ENCODE data around the gene ITGB2. TPM values are rescaled to one million over a fixed set of nuclear protein-coding genes. Genes with fewer than 3 reads are reported as not detected.

Gene ITGB2
- total RNA-seq, 1 donor from 2014 or later: 18.6 TPM

GRCh38 chr21:44923480-44924084 lies 2.9 kb upstream of the ITGB2 start:
- H3K4me1 ChIP-seq: peaks cover 6% of the 10 kb centered on the region
- no peaks in the 10 kb centered on the region for H3K9me3 ChIP-seq (replicated peaks)
- DNase-seq: no peak
- no peak overlapping the region for H3K4me3 ChIP-seq
- no peak overlapping the region for H3K27ac ChIP-seq (replicated peaks)
- H3K27me3 ChIP-seq (ENCODE audit: low read depth): peaks cover 66% of the 10 kb centered on the region
- TF ChIP-seq CTCF (IDR thresholded peaks at IDR 0.05; ENCODE audit: borderline replicate concordance): no peak
- H3K36me3 ChIP-seq: no peaks in the 10 kb centered on the region
- intact Hi-C loops (cut with micrococcal nuclease): no loop called here

- Histone ChIP-seq H3K4me1 (peaks cover 6% of the 10 kb centered on the region), H3K36me3 (no peaks in the 10 kb centered on the region), H3K27ac (replicated peaks) (no peak overlapping the region), H3K9me3 (replicated peaks) (no peaks in the 10 kb centered on the region), H3K4me3 (no peak overlapping the region), H3K27me3 (ENCODE audit: low read depth) (peaks cover 62% of the 10 kb centered on the region)
- no peak for TF ChIP-seq CTCF (IDR thresholded peaks at IDR 0.05; ENCODE audit: borderline replicate concordance)
- intact Hi-C loops (cut with micrococcal nuclease): no loop called here
- DNase-seq: no peak
Observed at GRCh38 chr21:44921928-44922327, 1.2 kb upstream of the ITGB2 start.

- peak; percentile 10 for DNase-seq
- H3K27ac ChIP-seq (replicated peaks): peak overlapping the region; percentile 41
Observed at GRCh38 chr21:44919913-44920693, 596 bp downstream of the ITGB2 start.

GRCh38 chr21:44919111-44919912 lies 1.4 kb downstream of the ITGB2 start:
- DNase-seq: peak; percentile 22
- no peak for TF ChIP-seq CTCF (IDR thresholded peaks at IDR 0.05; ENCODE audit: borderline replicate concordance)
- Histone ChIP-seq H3K27ac (replicated peaks) (no peak overlapping the region), H3K4me1 (no peaks in the 10 kb centered on the region), H3K27me3 (ENCODE audit: low read depth) (peaks cover 49% of the 10 kb centered on the region), H3K4me3 (peak overlapping the region; percentile 48), H3K36me3 (no peaks in the 10 kb centered on the region), H3K9me3 (replicated peaks) (no peaks in the 10 kb centered on the region)
- intact Hi-C loops (cut with micrococcal nuclease): no loop called here

More at GRCh38 chr21:44919913-44920693, 596 bp downstream of the ITGB2 start:
- H3K36me3 ChIP-seq: no peaks in the 10 kb centered on the region
- H3K27me3 ChIP-seq (ENCODE audit: low read depth): peaks cover 49% of the 10 kb centered on the region
- peak overlapping the region; percentile 48 for H3K4me3 ChIP-seq
- no peaks in the 10 kb centered on the region for H3K9me3 ChIP-seq (replicated peaks)
- intact Hi-C loops (cut with micrococcal nuclease): no loop called here
- H3K4me1 ChIP-seq: peaks cover 6% of the 10 kb centered on the region
- TF ChIP-seq CTCF (IDR thresholded peaks at IDR 0.05; ENCODE audit: borderline replicate concordance): no peak

- Histone ChIP-seq H3K36me3 (no peaks in the 10 kb centered on the region), H3K4me1 (no peaks in the 10 kb centered on the region), H3K4me3 (peak overlapping the region; percentile 48), H3K9me3 (replicated peaks) (no peaks in the 10 kb centered on the region), H3K27ac (replicated peaks) (no peak overlapping the region), H3K27me3 (ENCODE audit: low read depth) (peaks cover 49% of the 10 kb centered on the region)
- TF ChIP-seq CTCF (IDR thresholded peaks at IDR 0.05; ENCODE audit: borderline replicate concordance): no peak
- no peak for DNase-seq
- intact Hi-C loops (cut with micrococcal nuclease): no loop called here
Observed at GRCh38 chr21:44918581-44919033, 2.1 kb downstream of the ITGB2 start.

Data from left ventricle myocardium inferior (tissue), 1 donor.